ENCODE data around the gene HECW1. TPM values are rescaled to one million over a fixed set of nuclear protein-coding genes. Genes with fewer than 3 reads are reported as not detected.

The HECW1 gene
- total and polyA plus RNA-seq, 10 of the 15 experiments (the other 5 are each of a cell fraction or from before 2014, with no cell fraction given): under 0.01 to 0.31 (median 0.04) TPM; not detected in 3

GRCh38 chr7:43244232-43244631 lies 131.8 kb downstream of the HECW1 start:
- no TSS peak for BruUV-seq (replicated peaks)
- ChIA-PET SMC1A (ENCODE audit: uncharacterized antibody, unreplicated experiment) (interaction anchor here (1.1 to 1.4 kb wide), 2 partner anchors 11 to 485 kb away, joined by 3 to 4 read pairs; partner anchors contain the start of gene COA1), RAD21 (ENCODE audit: unreplicated experiment) (no interaction called here), CTCF (interaction anchor here (0.6 kb wide), 1 partner anchor 202 kb away, joined by 3 read pairs; no protein-coding TSS in a partner anchor), POLR2A (no interaction called here)
- TF ChIP-seq IRF4 (IDR thresholded peaks at IDR 0.05; ENCODE audit: low read depth, low read length) (no peak), EGR1 (IDR thresholded peaks at IDR 0.05; ENCODE audit: borderline replicate concordance in 1 of 2, low read depth in 2 of 2, low read length in 2 of 2) (no peak), ATF2 (IDR thresholded peaks at IDR 0.05; ENCODE audit: low read length) (no peak), PAX8 (IDR thresholded peaks at IDR 0.05) (no peak)
- H3K27me3 ChIP-seq (replicated peaks in 1 of 2; ENCODE audit: control insufficient read depth in 2 of 2, insufficient read depth in 2 of 2, low read length in 1 of 2): no peaks in the 10 kb centered on the region
- FAIRE-seq (no peak), DNase-seq (ENCODE audit: low read depth, low spot score) (no peak), ATAC-seq (no peak)
- no peaks in the 10 kb centered on the region for H4K20me1 ChIP-seq (ENCODE audit: control insufficient read depth, insufficient read depth)
- no peaks in the 10 kb centered on the region for H3K4me1 ChIP-seq (ENCODE audit: control insufficient read depth, insufficient read depth, low read length)
- no peak overlapping the region for H3K27ac ChIP-seq (ENCODE audit: control insufficient read depth, insufficient read depth)
- no peak overlapping the region for H2AFZ ChIP-seq (ENCODE audit: control insufficient read depth, low read depth, low read length)
- H3K36me3 ChIP-seq (ENCODE audit: control insufficient read depth in 2 of 2, insufficient read depth in 2 of 2, low read length in 1 of 2): no peaks in the 10 kb centered on the region
- in situ Hi-C loops (cut with MboI) (no loop called here), intact Hi-C loops (cut with micrococcal nuclease; ENCODE audit: unreplicated experiment) (no loop called here)
- H3K9ac ChIP-seq (ENCODE audit: control insufficient read depth, insufficient read depth, low read length): no peak overlapping the region
- H3K79me2 ChIP-seq (ENCODE audit: control insufficient read depth, insufficient read depth, low read length): no peaks in the 10 kb centered on the region
- H3K4me2 ChIP-seq (ENCODE audit: control insufficient read depth, insufficient read depth): no peak overlapping the region
- 26% methylated on average over 3 of the region's 3 CpGs for WGBS (ENCODE audit: insufficient coverage, insufficient replicate concordance, low lambda C conversion rate, missing lambda C conversion rate)
- no peaks in the 10 kb centered on the region for H3K9me3 ChIP-seq (replicated peaks; ENCODE audit: control insufficient read depth, insufficient read depth, low read length)
- no peak overlapping the region for H3K4me3 ChIP-seq

GRCh38 chr7:43244784-43245183 lies 132.3 kb downstream of the HECW1 start:
- intact Hi-C loops (cut with micrococcal nuclease; ENCODE audit: unreplicated experiment) (no loop called here), in situ Hi-C loops (cut with MboI) (no loop called here)
- no peaks in the 10 kb centered on the region for H3K27me3 ChIP-seq (replicated peaks in 1 of 2; ENCODE audit: control insufficient read depth in 2 of 2, insufficient read depth in 2 of 2, low read length in 1 of 2)
- POLR2A ChIA-PET: no interaction called here
- BruUV-seq (replicated peaks): no TSS peak
- no peaks in the 10 kb centered on the region for H3K9me3 ChIP-seq (replicated peaks; ENCODE audit: control insufficient read depth, insufficient read depth, low read length)
- H3K27ac ChIP-seq (ENCODE audit: control insufficient read depth, insufficient read depth): no peak overlapping the region
- no peaks in the 10 kb centered on the region for H3K36me3 ChIP-seq (ENCODE audit: control insufficient read depth in 2 of 2, insufficient read depth in 2 of 2, low read length in 1 of 2)
- no peaks in the 10 kb centered on the region for H3K4me1 ChIP-seq (ENCODE audit: control insufficient read depth, insufficient read depth, low read length)
- DNase-seq (ENCODE audit: low read depth, low spot score) (no peak), ATAC-seq (no peak), FAIRE-seq (no peak)
- 76% methylated on average over 6 of the region's 6 CpGs for WGBS (ENCODE audit: insufficient coverage, insufficient replicate concordance, low lambda C conversion rate, missing lambda C conversion rate)
- no peak overlapping the region for H3K4me3 ChIP-seq
- H3K79me2 ChIP-seq (ENCODE audit: control insufficient read depth, insufficient read depth, low read length): no peaks in the 10 kb centered on the region
- RAD21 ChIA-PET (ENCODE audit: unreplicated experiment): no interaction called here
- TF ChIP-seq SPI1 (IDR thresholded peaks at IDR 0.05; ENCODE audit: borderline replicate concordance, insufficient read depth, low read depth, low read length) (no peak), KAT2A (conservative IDR thresholded peaks at IDR 0.05; ENCODE audit: control insufficient read depth, low read depth, low read length) (no peak), ATF7 (IDR thresholded peaks at IDR 0.05; ENCODE audit: low read depth) (no peak)
- CTCF ChIA-PET: no interaction called here
- no peaks in the 10 kb centered on the region for H4K20me1 ChIP-seq (ENCODE audit: control insufficient read depth, insufficient read depth)
- no peak overlapping the region for H3K9ac ChIP-seq (ENCODE audit: control insufficient read depth, insufficient read depth, low read length)
- SMC1A ChIA-PET (ENCODE audit: uncharacterized antibody, unreplicated experiment): interaction anchor here (1.1 to 1.4 kb wide), 2 partner anchors 11 to 485 kb away, joined by 3 to 4 read pairs; partner anchors contain the start of gene COA1
- H3K4me2 ChIP-seq (ENCODE audit: control insufficient read depth, insufficient read depth): no peak overlapping the region
- H2AFZ ChIP-seq (ENCODE audit: control insufficient read depth, low read depth, low read length): no peak overlapping the region

All from GM12878 (cell line).